ENCODE measurements around the gene WDSUB1.

Gene WDSUB1

DNA sequence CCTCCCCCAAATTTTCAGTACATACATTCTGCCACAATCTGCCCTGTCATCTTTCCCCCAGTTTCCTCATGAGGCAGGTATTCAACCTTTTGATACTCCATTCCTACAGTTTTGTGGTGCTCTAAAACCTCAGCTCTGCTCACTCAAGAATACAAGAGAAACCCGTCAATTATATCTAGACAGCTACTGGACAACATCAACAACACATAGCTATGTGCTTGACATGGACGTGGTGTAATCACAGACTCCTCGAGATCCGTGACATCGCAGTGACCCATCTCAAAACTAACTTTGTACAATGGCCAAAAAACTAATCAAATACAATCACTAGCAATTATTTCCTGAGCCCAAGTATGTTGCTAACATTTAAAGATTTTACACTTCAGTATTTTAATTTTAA is 23.6 kb downstream of the WDSUB1 start:
- no peak for DNase-seq

GRCh38 chr2:159262226-159262625 is 24.3 kb downstream of the WDSUB1 start:
- DNase-seq = no peak

GRCh38 chr2:159256159-159256558 is 30.3 kb downstream of the WDSUB1 start:
- no peak for DNase-seq

- no peak for DNase-seq
Observed at GRCh38 chr2:159252905-159253304, 33.6 kb downstream of the WDSUB1 start.

- no peak for DNase-seq
Observed at GRCh38 chr2:159251296-159252173, 35.0 kb downstream of the WDSUB1 start.

GRCh38 chr2:159249990-159250715 is 36.4 kb downstream of the WDSUB1 start:
- no peak for DNase-seq

DNA sequence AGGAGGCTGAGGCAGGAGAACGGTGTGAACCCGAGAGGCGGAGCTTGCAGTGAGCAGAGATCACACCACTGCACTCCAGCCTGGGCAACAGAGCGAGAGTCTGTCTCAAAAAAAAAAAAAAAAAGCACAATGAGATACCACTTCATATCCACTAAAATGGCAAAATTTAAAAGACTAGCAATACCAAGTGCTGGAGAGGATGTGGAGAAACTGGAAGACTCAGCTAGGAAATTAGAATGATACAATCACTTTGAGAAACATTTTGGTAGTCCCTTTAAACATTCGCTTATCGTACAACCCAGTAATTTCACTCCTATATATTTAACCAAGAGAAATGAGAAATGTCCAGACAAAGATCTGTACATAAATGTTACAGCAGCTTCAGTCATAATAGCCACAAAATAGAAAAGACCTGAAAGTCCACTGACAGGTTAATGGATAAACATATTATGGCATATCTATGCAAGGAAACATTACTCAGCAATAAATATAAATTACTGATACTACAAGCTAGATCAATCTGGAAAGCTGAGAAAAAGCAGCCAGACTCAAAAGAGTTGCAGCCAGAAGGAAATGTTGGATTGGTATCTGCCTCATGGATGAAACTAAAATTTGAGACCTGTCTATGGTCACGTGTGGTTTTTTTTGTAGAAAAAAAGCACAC is 40.0 kb downstream of the WDSUB1 start:
- no peak for DNase-seq

DNA sequence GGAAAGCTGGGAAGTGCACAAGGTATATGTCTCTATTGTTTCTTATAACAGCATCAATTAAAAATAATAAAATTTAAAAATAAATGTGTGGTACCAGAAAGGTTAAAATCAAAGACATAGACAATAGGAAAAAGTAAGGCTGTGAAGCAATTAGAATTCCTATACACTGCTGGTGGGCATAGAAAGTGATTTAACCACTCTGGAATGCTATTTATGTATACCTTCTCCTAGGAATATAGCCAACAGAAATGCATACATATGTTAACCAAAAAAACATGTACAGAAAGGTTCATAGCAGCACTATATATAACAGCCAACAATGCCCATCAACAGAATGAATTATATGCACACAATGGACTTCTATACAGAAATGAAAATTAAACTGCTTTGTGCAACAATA is 43.0 kb downstream of the WDSUB1 start:
- DNase-seq = no peak

DNA sequence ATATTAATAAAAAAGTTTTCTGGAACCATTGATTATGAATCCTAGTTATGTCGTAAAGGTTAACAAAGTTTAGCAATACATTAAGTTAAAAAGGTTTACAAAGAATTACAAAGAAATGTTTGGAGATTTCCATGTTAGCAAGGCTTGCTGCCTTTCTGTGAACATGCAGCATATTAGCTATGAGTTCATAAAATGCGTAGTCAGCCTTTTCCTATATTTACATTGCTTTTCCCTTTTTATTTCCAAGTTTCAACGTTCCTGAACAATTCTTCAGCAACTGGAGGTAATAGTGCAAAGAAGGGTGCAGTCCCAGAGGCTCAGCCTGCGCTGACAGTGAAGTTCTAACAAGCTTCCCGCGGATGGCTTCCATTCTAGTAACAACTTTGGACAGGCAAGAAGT is 51.6 kb downstream of the WDSUB1 start:
- no peak for DNase-seq

DNA sequence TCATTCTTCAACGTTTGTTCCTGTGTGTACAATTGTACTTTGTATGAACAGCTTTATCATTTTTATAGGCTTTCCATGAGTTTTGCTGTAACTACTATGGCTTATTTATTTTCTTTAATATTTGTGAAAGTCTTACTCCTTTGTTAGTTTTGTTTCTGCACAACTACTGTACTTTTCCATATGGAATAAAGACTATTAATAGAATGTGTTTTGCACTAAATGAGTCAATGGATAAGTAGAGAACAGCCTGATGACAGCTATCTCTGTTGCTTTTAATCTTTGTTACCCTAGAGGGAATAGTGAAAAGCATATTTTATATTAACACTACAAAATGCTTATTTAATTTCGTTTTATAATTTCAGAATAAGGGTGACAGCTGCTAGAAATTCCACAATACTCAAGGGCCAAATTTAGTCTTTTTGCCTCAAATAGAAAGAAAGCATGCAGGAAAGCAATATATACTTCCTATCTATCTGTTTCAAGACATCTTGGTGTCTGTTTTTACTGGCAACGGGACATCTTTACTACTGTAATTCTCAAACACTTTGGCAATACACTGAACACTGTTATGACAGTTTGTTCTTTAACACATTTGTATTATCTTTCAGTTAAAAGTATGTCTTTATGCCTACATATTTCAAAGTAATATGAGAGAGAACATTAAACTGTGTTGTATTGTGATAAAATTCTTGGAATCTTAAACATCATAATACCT is 53.9 kb downstream of the WDSUB1 start:
- no peak for DNase-seq

GRCh38 chr2:159230145-159230877 is 56.2 kb downstream of the WDSUB1 start:
- DNase-seq = no peak

GRCh38 chr2:159229476-159230144 is 56.9 kb downstream of the WDSUB1 start:
- DNase-seq = no peak

DNA sequence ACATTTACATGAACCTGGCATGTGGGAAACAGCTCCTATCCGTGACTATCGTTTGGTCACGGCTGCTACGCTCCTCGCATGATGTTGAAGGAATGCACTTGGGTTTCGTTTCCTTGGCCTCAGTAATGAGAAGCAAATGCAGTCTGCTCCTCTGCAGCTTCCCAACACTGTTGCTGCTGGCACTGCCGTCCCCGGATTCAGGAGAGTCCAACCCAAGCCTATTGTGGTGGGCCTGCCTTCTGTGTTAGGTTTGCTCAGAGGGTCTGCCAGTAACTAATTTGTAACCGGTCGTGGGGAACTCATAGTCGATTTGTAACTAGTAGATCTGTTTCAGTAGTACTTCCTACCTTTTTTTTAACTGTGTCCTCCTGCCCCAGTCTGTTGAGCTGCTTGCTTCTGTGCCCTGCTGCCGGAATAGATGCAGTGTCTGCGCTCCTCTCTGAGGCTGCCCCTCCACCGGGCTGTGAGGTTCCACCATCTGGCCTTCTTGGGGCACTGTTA is 58.4 kb downstream of the WDSUB1 start:
- no peak for DNase-seq

DNA sequence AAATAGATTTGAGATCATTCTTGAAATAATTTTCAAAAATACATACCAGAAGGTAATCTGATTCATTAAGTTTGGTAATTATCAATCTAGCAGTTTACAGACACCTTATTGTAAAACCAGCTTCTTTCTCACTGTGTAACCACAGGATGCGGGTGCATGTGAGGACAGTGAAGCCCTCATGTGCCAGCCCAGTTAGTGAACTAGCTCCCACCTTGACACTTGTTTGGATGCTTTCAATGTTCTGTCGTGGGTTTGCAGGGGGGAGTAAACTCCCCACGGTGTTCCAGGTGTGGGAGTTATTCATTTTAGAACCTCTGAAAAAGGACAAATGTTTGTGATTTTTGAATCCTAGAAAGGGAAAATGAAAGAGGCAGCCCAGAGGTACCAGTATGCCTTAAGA is 59.0 kb downstream of the WDSUB1 start:
- no peak for DNase-seq

DNA sequence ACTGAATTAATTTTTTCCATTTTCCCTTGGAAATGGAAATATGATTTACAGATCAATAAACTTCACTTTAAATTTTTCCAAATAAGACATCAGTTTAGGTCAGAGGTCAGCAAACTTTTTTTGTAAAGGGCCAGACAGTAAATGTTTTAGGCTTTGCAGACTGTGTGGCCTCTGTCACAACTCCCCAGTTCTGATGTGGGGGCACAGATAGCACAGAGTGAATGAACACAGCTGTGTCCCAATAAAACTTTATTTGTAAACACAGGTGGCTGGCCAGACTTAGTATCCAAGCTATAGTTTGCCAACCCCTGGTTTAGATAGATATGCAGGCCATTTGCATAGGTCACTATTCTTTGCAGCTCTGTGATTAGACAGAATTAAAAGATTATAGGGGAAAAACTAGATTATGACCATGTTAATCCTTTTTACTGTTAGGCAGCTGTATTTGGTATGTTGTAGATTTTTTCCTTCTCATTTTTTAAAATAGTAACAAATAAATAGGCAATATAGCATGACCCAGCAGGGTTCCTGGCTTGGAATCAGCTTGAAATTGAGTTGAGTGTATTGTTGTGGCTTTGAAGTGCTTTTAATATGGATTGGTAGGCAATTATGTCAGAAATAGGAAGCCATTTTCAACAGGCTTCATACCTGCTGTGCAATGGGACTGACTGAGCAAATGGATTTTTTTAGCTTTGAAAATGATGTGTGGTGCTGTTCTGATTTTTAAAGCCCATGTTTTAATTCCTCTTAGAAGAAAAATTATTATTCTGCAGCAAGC is 59.7 kb downstream of the WDSUB1 start:
- no peak for DNase-seq

- no peak for DNase-seq
Observed at GRCh38 chr2:159226059-159226461, 60.4 kb downstream of the WDSUB1 start.

DNA sequence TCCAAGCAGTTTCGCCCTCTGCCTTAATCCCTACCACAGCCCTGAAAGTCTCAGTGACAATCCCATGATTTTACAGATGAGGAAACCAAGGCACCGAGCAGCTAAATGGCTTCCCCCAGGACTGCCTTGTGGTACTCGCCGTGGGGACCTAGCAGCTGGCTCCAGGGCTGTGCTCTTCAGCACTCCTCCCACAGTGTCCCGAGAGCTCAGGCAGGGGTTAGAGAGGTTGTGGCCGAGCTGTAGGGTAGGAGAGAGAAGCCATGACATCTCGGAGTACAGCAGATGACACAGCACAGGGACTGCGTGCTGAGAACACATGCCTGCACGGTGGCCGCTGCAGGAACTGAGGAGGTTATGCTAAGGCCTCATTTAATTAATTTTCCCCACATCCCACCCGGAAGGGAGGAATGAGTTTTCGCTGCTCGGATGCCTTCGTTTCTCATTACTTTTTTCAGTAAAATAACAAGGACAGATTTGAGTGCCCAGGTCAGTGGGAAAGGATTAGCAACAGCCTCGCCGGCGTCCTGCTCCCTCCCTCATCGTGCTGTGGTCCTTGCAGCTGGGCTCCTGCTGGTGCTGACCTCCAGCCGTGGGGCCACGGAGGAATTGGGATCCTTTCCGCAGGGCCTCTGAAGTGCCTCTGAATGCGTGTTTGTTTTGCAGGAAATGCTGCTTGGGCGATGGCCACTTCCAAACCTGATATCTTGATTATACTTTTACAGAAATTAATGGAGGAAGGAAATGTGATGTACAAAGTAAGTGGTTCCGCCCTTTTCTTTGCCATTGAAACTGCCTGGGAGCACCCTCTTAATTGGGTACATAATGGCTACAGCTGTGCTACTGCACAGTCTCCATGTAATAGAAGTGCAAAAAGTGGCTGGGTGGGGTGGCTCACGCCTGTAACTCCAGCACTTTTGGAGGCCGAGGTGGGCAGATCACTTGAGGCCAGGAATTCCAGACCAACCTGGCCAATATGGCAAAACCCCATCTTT is 61.2 kb downstream of the WDSUB1 start:
- no peak for DNase-seq

- DNase-seq = no peak
Observed at GRCh38 chr2:159224061-159224813, 62.3 kb downstream of the WDSUB1 start.
